ENCODE measurements around the gene TAS2R42. TPM values are rescaled to one million over a fixed set of nuclear protein-coding genes. Genes with fewer than 3 reads are reported as not detected.
A peak's percentile ranks its signal among the peaks of the same experiment; 100 is the strongest.

TAS2R42 gene, protein sequence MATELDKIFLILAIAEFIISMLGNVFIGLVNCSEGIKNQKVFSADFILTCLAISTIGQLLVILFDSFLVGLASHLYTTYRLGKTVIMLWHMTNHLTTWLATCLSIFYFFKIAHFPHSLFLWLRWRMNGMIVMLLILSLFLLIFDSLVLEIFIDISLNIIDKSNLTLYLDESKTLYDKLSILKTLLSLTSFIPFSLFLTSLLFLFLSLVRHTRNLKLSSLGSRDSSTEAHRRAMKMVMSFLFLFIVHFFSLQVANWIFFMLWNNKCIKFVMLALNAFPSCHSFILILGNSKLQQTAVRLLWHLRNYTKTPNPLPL
- total RNA-seq: not detected

- intact Hi-C loops (cut with micrococcal nuclease): no loop called here
- Mint-ChIP-seq H3K27me3 (no peaks in the 10 kb centered on the region), H3K4me1 (ENCODE audit: low read depth) (peaks cover 6% of the 10 kb centered on the region), H3K9me3 (no peaks in the 10 kb centered on the region), H3K4me3 (no peak within 1 kb of the TSS), H3K27ac (no peak within 1 kb of the TSS), H3K36me3 (no peaks in the 10 kb centered on the region)
- POLR2A ChIA-PET: no interaction called here
- DNase-seq: no peak
- CTCF ChIA-PET: no interaction called here
These were observed at the start of gene TAS2R42 for GRCh38 chr12:11186837-11187236. Gene TAS2R42 (minus strand): TSS chr12:11186937. CDS start chr12:11186937, 0 bp downstream.

- no peak overlapping the region for H3K27ac Mint-ChIP-seq
- no peaks in the 10 kb centered on the region for H3K4me1 Mint-ChIP-seq (ENCODE audit: low read depth)
- no peaks in the 10 kb centered on the region for H3K27me3 Mint-ChIP-seq
- intact Hi-C loops (cut with micrococcal nuclease): no loop called here
- H3K36me3 Mint-ChIP-seq: no peaks in the 10 kb centered on the region
- ChIA-PET CTCF (no interaction called here), POLR2A (no interaction called here)
- no peak overlapping the region for H3K4me3 Mint-ChIP-seq
- peaks cover 3% of the 10 kb centered on the region for H3K9me3 Mint-ChIP-seq
- DNase-seq: no peak
These were observed 46.8 kb upstream of the TAS2R42 start for GRCh38 chr12:11233532-11233931.

DNA sequence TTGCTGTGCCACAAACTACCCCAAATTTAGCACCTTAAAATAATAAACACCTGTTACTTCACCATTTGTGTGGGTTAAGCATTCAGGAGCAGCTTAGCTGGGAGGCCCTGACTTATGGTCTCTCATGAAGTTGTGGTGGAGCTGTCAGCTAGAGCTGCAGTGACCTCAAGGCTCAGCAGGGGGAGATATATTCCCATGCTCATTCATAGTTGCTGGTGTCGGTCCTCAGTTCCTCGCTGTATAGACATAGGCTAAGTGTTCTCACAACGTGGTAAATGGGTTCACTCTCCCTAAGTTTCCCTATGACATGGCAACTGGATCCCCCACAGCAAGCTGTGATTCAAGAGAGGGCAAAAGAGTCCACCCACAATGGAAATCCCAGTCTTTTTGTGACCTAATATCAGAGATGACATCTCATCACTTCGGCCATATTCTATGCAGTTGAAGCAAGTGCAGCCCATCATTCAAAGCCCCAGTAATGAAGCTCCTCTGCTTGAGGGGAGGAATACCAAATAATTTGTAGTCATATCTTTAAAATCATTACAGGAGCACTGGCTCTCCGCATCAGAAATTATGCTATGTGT is 41.7 kb upstream of the TAS2R42 start:
- no peaks in the 10 kb centered on the region for H3K36me3 Mint-ChIP-seq
- ChIA-PET CTCF (interaction anchor here (0.7 to 5.6 kb wide), 5 partner anchors 13 to 457 kb away, joined by 3 to 46 read pairs (median 4); no protein-coding TSS in a partner anchor), POLR2A (no interaction called here)
- no peaks in the 10 kb centered on the region for H3K9me3 Mint-ChIP-seq
- no peak overlapping the region for H3K27ac Mint-ChIP-seq
- no peaks in the 10 kb centered on the region for H3K4me1 Mint-ChIP-seq (ENCODE audit: low read depth)
- H3K27me3 Mint-ChIP-seq: no peaks in the 10 kb centered on the region
- no peak overlapping the region for H3K4me3 Mint-ChIP-seq
- DNase-seq: peak; percentile 52
- intact Hi-C loops (cut with micrococcal nuclease): loop anchor here (1.0 kb wide), 1 partner anchor 258 kb away; no protein-coding TSS in a partner anchor

DNA sequence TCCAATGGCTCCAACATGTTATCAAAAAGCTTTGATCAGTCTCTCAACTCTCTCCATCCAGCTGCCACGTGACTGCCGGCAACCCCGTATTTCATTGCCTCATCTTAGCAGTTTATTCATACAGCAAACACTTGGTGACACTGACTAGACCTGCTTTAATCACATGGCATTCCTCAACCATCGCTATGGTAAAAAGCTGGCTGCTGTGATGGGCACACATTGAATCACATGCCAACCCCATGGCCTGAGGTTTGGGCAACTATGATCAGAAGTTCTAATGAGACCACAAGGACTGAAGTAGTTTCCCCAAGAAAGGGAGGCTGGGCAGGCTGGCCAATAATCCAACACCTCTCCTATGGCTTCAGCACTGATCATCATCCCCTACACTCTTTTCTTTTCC is 40.6 kb upstream of the TAS2R42 start:
- ChIA-PET POLR2A (no interaction called here), CTCF (interaction anchor here (1.5 to 5.6 kb wide), 2 partner anchors 260 to 456 kb away, joined by 6 to 46 read pairs; no protein-coding TSS in a partner anchor)
- intact Hi-C loops (cut with micrococcal nuclease): no loop called here
- Mint-ChIP-seq H3K27me3 (no peaks in the 10 kb centered on the region), H3K4me3 (no peak overlapping the region), H3K4me1 (ENCODE audit: low read depth) (no peaks in the 10 kb centered on the region), H3K9me3 (no peaks in the 10 kb centered on the region), H3K36me3 (no peaks in the 10 kb centered on the region), H3K27ac (no peak overlapping the region)
- no peak for DNase-seq

DNA sequence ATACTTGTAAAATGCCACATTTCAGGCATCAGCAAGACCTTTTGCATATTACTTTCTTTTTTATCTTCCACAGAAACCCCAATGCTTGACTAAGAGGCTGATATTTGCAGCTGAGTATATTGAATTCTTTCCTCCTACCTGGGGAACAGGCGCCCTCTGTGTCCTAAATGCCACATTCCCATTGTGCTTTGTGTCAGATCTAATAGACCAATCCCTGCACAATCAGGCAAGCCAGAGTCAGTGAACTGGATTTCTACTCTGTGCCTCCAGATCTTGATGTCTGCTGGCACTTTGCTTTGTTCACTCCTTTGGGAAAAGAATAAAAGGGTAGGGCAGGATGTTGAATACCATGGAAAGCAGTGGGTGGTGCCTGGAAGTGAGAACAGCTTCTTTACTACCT is 22.4 kb upstream of the TAS2R42 start:
- ChIA-PET CTCF (interaction anchor here (0.6 to 1.1 kb wide), 2 partner anchors 278 to 376 kb away, joined by 3 to 6 read pairs; no protein-coding TSS in a partner anchor), POLR2A (no interaction called here)
- Mint-ChIP-seq H3K9me3 (peaks cover 4% of the 10 kb centered on the region), H3K27ac (no peak overlapping the region), H3K27me3 (no peaks in the 10 kb centered on the region), H3K4me3 (no peak overlapping the region), H3K36me3 (no peaks in the 10 kb centered on the region), H3K4me1 (ENCODE audit: low read depth) (no peaks in the 10 kb centered on the region)
- intact Hi-C loops (cut with micrococcal nuclease): no loop called here
- no peak for DNase-seq

- Mint-ChIP-seq H3K9me3 (no peaks in the 10 kb centered on the region), H3K27me3 (no peaks in the 10 kb centered on the region), H3K4me1 (ENCODE audit: low read depth) (no peaks in the 10 kb centered on the region), H3K4me3 (no peak overlapping the region), H3K27ac (no peak overlapping the region), H3K36me3 (no peaks in the 10 kb centered on the region)
- DNase-seq: no peak
- CTCF ChIA-PET: no interaction called here
- intact Hi-C loops (cut with micrococcal nuclease): no loop called here
- POLR2A ChIA-PET: no interaction called here
These were observed 17.4 kb upstream of the TAS2R42 start for GRCh38 chr12:11204173-11204572.

DNA sequence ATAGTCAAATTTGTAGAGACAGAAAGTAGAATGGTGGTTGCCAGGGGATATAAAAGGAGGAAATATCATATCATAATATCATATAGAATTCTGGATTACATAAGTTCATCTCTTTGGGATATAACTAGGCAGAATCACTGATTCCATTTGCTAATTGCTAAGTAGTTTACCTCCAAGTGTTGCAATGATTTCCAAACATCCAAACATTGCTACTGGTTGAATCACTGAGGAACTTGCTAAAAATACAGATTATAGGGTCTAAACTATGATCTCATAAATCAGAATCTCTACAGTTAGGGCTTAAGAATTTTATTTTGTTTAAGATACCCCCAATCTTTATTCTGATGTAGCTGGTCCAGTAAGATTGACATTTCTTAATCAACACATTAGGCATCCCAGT is 16.1 kb upstream of the TAS2R42 start:
- no peak overlapping the region for H3K27ac Mint-ChIP-seq
- no peaks in the 10 kb centered on the region for H3K9me3 Mint-ChIP-seq
- no peaks in the 10 kb centered on the region for H3K27me3 Mint-ChIP-seq
- ChIA-PET CTCF (no interaction called here), POLR2A (no interaction called here)
- DNase-seq: no peak
- intact Hi-C loops (cut with micrococcal nuclease): no loop called here
- H3K36me3 Mint-ChIP-seq: no peaks in the 10 kb centered on the region
- H3K4me3 Mint-ChIP-seq: no peak overlapping the region
- H3K4me1 Mint-ChIP-seq (ENCODE audit: low read depth): no peaks in the 10 kb centered on the region

DNA sequence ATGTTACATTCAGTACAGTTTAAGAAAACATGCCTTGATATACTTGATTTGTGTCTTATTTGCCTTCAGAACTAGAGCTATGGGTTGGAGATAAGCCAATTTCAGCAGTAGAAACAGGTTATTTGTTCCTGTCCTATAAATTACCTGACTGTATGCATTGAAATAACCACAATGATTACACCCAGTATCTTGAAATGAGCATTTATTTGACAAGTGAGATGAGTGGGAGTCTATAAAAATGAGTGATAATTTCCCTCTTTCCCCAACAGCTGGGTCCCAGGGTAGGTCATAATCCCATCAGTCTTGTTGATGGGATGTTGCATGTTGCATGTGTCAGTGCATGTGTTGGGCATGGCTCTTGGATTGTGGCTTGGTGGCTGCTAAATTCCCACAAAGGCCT is 3.7 kb downstream of the TAS2R42 start:
- Mint-ChIP-seq H3K27ac (no peak overlapping the region), H3K27me3 (no peaks in the 10 kb centered on the region), H3K4me1 (ENCODE audit: low read depth) (peaks cover 6% of the 10 kb centered on the region), H3K36me3 (no peaks in the 10 kb centered on the region), H3K4me3 (no peak overlapping the region), H3K9me3 (no peaks in the 10 kb centered on the region)
- CTCF ChIA-PET: no interaction called here
- POLR2A ChIA-PET: no interaction called here
- intact Hi-C loops (cut with micrococcal nuclease): no loop called here
- DNase-seq: no peak

GRCh38 chr12:11182529-11182928 is 4.2 kb downstream of the TAS2R42 start:
- ChIA-PET POLR2A (no interaction called here), CTCF (no interaction called here)
- H3K27me3 Mint-ChIP-seq: no peaks in the 10 kb centered on the region
- H3K27ac Mint-ChIP-seq: no peak overlapping the region
- peaks cover 6% of the 10 kb centered on the region for H3K4me1 Mint-ChIP-seq (ENCODE audit: low read depth)
- H3K36me3 Mint-ChIP-seq: peaks cover 2% of the 10 kb centered on the region
- DNase-seq: no peak
- intact Hi-C loops (cut with micrococcal nuclease): no loop called here
- H3K9me3 Mint-ChIP-seq: no peaks in the 10 kb centered on the region
- H3K4me3 Mint-ChIP-seq: no peak overlapping the region

DNA sequence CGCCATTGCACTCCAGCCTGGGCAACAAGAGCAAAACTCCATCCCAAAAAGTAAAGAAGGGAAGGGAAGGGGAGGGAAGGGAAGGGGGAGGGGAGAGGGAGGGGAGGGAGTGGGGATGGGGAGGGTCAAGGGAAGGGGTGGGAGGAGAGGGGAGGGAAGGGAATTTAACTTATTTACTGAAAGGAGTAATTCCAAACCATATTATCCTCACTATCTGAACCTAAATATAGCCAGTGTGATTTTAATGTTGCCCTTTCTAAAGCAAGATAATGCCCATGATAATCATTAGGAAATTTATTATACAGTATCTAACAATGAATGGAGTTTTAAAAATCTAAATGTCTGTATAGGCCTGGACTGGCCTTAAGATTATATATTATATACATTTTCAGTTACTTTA is 8.5 kb downstream of the TAS2R42 start:
- H3K36me3 Mint-ChIP-seq: peaks cover 9% of the 10 kb centered on the region
- no peaks in the 10 kb centered on the region for H3K9me3 Mint-ChIP-seq
- intact Hi-C loops (cut with micrococcal nuclease): no loop called here
- no peak for DNase-seq
- peaks cover 9% of the 10 kb centered on the region for H3K4me1 Mint-ChIP-seq (ENCODE audit: low read depth)
- no peaks in the 10 kb centered on the region for H3K27me3 Mint-ChIP-seq
- POLR2A ChIA-PET: no interaction called here
- no peak overlapping the region for H3K4me3 Mint-ChIP-seq
- CTCF ChIA-PET: no interaction called here
- no peak overlapping the region for H3K27ac Mint-ChIP-seq

GRCh38 chr12:11174022-11174421 is 12.7 kb downstream of the TAS2R42 start:
- intact Hi-C loops (cut with micrococcal nuclease): loop anchor here (5.0 kb wide), 2 partner anchors 427 to 562 kb away; partner anchors contain the start of gene MAGOHB
- Mint-ChIP-seq H3K27ac (no peak overlapping the region), H3K36me3 (peaks cover 21% of the 10 kb centered on the region), H3K27me3 (no peaks in the 10 kb centered on the region), H3K4me1 (ENCODE audit: low read depth) (peaks cover 33% of the 10 kb centered on the region), H3K4me3 (no peak overlapping the region), H3K9me3 (no peaks in the 10 kb centered on the region)
- ChIA-PET POLR2A (no interaction called here), CTCF (no interaction called here)
- DNase-seq: no peak

DNA sequence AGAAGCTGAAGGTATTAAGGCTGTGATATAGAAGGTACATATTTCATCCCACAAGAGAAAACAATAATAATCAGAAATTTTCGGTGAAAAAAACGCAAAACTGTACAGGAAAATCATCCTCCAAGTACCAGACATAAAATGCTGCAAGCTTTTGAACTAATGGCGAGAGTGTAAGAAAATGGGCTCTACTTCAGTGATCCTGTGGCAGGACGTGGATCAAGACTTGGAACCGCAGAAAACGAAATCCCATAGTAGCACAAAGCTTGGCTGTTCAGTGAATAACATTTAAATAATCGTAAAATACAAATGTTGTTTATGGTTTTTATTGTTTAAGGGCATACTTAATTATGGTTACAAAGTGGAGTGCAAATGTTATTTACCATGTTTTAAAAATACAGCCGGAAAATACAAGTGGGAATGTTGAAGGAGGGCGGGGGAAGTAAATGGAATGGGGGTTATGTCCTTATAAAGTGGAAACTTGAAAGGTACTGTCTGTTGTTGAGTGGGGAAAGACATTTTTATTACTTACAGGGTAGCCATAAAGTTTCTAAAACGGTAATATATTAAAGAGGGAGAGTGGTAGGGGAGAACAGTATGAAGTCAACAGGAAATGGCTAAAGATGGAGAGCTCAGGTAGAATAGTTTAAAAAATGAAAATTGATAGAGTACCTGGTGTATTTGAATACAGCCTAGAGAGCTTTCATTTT is 14.6 kb downstream of the TAS2R42 start:
- intact Hi-C loops (cut with micrococcal nuclease): loop anchor here (1.0 to 5.0 kb wide), 5 partner anchors 189 to 959 kb away; partner anchors contain the start of gene MAGOHB
- Mint-ChIP-seq H3K27ac (peak overlapping the region; percentile 99), H3K4me3 (peak overlapping the region; percentile 96), H3K4me1 (ENCODE audit: low read depth) (peaks cover 42% of the 10 kb centered on the region), H3K9me3 (no peaks in the 10 kb centered on the region), H3K36me3 (peaks cover 22% of the 10 kb centered on the region), H3K27me3 (no peaks in the 10 kb centered on the region)
- POLR2A ChIA-PET: interaction anchor here (1.0 to 1.3 kb wide), 3 partner anchors 17 to 559 kb away, joined by 3 to 4 read pairs (median 4); partner anchors contain the start of gene MAGOHB
- CTCF ChIA-PET: interaction anchor here (0.9 to 2.6 kb wide), 4 partner anchors 28 to 422 kb away, joined by 3 to 10 read pairs (median 5); no protein-coding TSS in a partner anchor
- no peak for DNase-seq
